Left ventricle myocardium inferior (tissue), 1 donor: ENCODE data around the gene TRDMT1. TPM values are rescaled to one million over a fixed set of nuclear protein-coding genes. Genes with fewer than 3 reads are reported as not detected.

Experiments
- DNase-seq: peaks from one replicate; pipeline ENCODE4 v3.0.0-alpha.2; 2020
- H3K27ac ChIP-seq: fragments of 200-600 bp; replicated peaks from 2 replicates; pipeline ENCODE4 v1.8.0; 2021
- H3K27me3 ChIP-seq: fragments of 200-600 bp; 2 replicates; pipeline ENCODE4 v1.8.0; 2021; ENCODE audit warnings: low read depth
- H3K36me3 ChIP-seq: fragments of 200-600 bp; 2 replicates; pipeline ENCODE4 v1.8.0; 2021
- H3K4me1 ChIP-seq: fragments of 200-600 bp; 2 replicates; pipeline ENCODE4 v1.8.0; 2021
- H3K4me3 ChIP-seq: fragments of 200-600 bp; 2 replicates; pipeline ENCODE4 v1.8.0; 2021; ENCODE audit warnings: mild to moderate bottlenecking, moderate library complexity
- H3K9me3 ChIP-seq: fragments of 200-600 bp; replicated peaks from 2 replicates; pipeline ENCODE4 v1.8.0; 2021
- CTCF ChIP-seq: fragments of 200-600 bp; IDR thresholded peaks from 2 replicates; pipeline ENCODE4 v1.8.0; 2021; ENCODE audit warnings: antibody characterized with exemption, mild to moderate bottlenecking, borderline replicate concordance
- intact Hi-C: fragments of 100-400 bp; cut with micrococcal nuclease; formaldehyde crosslinking; loops from one replicate; pipeline ENCODE4 v1.11.0; 2022
- total RNA-seq: library from RNA; stranded (reverse); fragmentation: NEBNext Ultra II Directional; extraction: Animal tissue kit (Norgen Biotek cat#: 25700); gene quantifications from one replicate; pipeline ENCODE4 v1.2.1, GENCODE V29; 2021
- donor health status: DM: no; HTN: yes; CAD: no; lungs with severe emphysema.

Gene TRDMT1
- total RNA-seq, 1 donor from 2014 or later, result 4.0 TPM

GRCh38 chr10:17213646-17214349, 12.3 kb upstream of the TRDMT1 start:
- intact Hi-C loops, result no loop called here
- no peak for TF ChIP-seq CTCF

DNA sequence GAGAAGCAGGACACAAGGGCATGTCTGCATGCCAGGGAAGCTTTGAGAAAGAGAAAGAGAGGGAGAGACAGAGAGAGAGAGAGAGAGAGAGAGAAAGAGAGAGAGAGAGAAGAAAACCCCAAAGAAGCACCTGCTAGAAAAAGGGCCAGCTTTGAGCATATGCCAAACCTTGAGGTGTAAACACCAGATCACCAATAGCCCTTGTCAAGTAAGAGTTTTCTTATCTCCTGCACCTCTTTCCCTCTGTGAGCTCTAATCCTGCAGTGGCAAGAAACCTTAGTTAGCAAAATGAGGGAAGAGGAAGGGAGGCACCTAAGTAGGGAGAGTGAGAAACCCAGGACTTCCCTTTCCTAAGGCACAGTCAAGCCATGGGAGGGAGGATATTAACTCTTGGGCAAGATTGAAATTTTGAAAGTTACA, 11.3 kb upstream of the TRDMT1 start:
- H3K9me3 ChIP-seq, result no peaks in the 10 kb centered on the region
- TF ChIP-seq CTCF, result no peak
- no peaks in the 10 kb centered on the region for H3K36me3 ChIP-seq
- H3K27me3 ChIP-seq, result no peaks in the 10 kb centered on the region
- H3K27ac ChIP-seq, result no peak overlapping the region
- no peak overlapping the region for H3K4me3 ChIP-seq
- DNase-seq, result no peak
- peaks cover 17% of the 10 kb centered on the region for H3K4me1 ChIP-seq
- intact Hi-C loops, result no loop called here

More at GRCh38 chr10:17213646-17214349, 12.3 kb upstream of the TRDMT1 start:
- Histone ChIP-seq H3K4me1 (peaks cover 17% of the 10 kb centered on the region), H3K9me3 (no peaks in the 10 kb centered on the region), H3K4me3 (no peak overlapping the region), H3K36me3 (no peaks in the 10 kb centered on the region), H3K27me3 (no peaks in the 10 kb centered on the region), H3K27ac (no peak overlapping the region)
- DNase-seq, result no peak

DNA sequence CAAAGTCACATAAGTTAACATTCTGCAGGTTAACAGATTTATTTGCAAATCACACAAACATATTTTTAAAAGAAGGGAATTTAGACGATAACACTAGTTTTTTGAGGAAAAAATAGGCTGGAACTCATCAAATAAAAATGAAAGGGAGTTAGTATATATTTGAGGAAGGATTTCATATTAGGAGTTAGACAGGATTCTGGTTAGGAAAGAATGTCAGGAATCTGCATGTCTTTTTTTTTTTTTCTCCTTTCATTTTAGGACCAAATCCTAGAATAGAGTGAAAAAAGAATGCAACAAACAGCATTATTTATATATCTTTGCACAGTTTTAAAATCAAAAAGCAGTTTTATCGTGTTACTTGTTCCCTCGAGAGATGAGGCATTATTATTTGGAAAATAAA, 8.9 kb upstream of the TRDMT1 start:
- no peak overlapping the region for H3K4me3 ChIP-seq
- no peak for DNase-seq
- H3K9me3 ChIP-seq, result no peaks in the 10 kb centered on the region
- H3K27me3 ChIP-seq, result no peaks in the 10 kb centered on the region
- H3K27ac ChIP-seq, result no peak overlapping the region
- intact Hi-C loops, result no loop called here
- TF ChIP-seq CTCF, result no peak
- H3K4me1 ChIP-seq, result no peaks in the 10 kb centered on the region
- H3K36me3 ChIP-seq, result no peaks in the 10 kb centered on the region

DNA sequence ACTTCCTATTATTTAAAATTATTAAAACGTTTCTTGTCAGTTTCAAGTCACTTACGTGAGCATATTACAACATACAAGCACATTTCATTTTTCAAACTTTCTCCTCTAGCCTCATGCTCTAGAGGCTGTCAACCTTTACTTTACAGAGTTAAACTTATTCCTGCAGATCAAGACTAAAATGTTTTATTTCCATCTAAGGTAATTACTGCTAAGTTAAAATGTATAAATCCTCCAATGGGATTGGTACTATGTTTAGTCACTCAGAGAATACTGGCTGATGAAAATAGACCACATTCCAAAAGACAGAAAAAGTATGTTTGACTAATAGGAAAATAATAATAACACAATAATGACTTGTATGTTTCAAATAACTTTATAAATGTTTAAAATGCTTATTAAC, 8.4 kb upstream of the TRDMT1 start:
- Histone ChIP-seq H3K36me3 (no peaks in the 10 kb centered on the region), H3K27me3 (no peaks in the 10 kb centered on the region), H3K4me1 (no peaks in the 10 kb centered on the region), H3K9me3 (no peaks in the 10 kb centered on the region), H3K27ac (no peak overlapping the region), H3K4me3 (no peak overlapping the region)
- no peak for TF ChIP-seq CTCF
- intact Hi-C loops, result no loop called here
- no peak for DNase-seq

DNA sequence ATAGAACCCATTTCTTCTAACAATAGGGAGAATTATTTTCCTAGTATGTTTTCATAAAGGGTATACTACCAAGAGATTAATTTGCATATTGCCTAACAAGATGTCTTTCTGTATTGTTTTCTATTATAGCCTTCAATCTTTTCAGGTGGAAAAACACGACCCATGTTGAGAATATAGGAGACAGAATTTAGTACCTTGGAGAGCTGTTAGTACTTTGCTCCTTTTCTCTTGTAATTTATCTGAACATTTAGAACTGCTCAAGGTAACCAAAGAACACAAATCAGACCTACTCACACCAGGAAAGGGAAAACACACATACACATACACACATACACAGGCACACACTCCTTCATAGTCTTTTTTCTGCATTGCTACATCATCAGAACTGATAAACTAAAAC, 7.8 kb upstream of the TRDMT1 start:
- no peak for TF ChIP-seq CTCF
- Histone ChIP-seq H3K4me1 (no peaks in the 10 kb centered on the region), H3K9me3 (no peaks in the 10 kb centered on the region), H3K27me3 (no peaks in the 10 kb centered on the region), H3K4me3 (no peak overlapping the region), H3K36me3 (no peaks in the 10 kb centered on the region), H3K27ac (no peak overlapping the region)
- DNase-seq, result no peak
- intact Hi-C loops, result no loop called here
